Measurements from ENCODE around the gene IP6K2. TPM values are rescaled to one million over a fixed set of nuclear protein-coding genes. Genes with fewer than 3 reads are reported as not detected.

Gene IP6K2
- total and polyA plus RNA-seq, 2 of the 8 experiments (the other 6 are each of a cell fraction or from before 2014, with no cell fraction given), result 95.8 to 144 TPM

DNA sequence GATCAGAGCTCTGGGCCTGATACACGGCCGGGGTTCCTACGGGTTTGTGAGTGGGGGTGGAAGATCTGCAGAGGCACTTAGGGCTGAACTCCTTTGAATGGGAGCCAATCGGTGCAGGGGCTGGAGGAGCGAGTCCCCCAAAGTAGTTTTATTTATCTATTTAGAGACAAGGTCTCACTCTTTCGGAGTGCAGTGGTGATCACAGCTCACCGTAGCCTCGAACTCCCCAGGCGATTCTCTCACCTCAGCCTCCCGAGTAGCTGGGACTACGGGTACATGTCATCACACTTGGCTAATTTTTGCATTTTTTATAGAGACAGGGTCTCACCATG, 52.7 kb downstream of the IP6K2 start:
- no peak overlapping the region for H3K23ac ChIP-seq (ENCODE audit: insufficient read length)
- peaks cover 5 to 17% of the 10 kb centered on the region in 2 experiments for H4K20me1 ChIP-seq (replicated peaks in 1 of 2; ENCODE audit: control insufficient read depth in 1 of 2, insufficient read depth in 2 of 2, low read length in 2 of 2)
- H3K79me1 ChIP-seq (ENCODE audit: low read depth, low read length), result peaks cover 2% of the 10 kb centered on the region; the same call in 1 of the 2 replicates
- no peak overlapping the region for H2AFZ ChIP-seq (ENCODE audit: low read length)
- peaks cover 12% of the 10 kb centered on the region; the same call in 1 of the 2 replicates for H3K23me2 ChIP-seq (ENCODE audit: low read depth, low read length)
- H4K5ac ChIP-seq (ENCODE audit: insufficient read length, low read depth, low read length), result no peak overlapping the region
- H3K9ac ChIP-seq (replicated peaks in 1 of 4; ENCODE audit: extremely low read depth in 1 of 4, low read depth in 3 of 4, low read length in 3 of 4), result no peak overlapping the region
- no peak overlapping the region for H4K8ac ChIP-seq (ENCODE audit: extremely low read depth, insufficient read depth, low read length)
- no peaks in the 10 kb centered on the region for H3K9me3 ChIP-seq (ENCODE audit: insufficient read depth in 2 of 2, low read depth in 1 of 2, low read length in 1 of 2)
- FAIRE-seq, result no peak
- H2AK5ac ChIP-seq (ENCODE audit: low read depth, low read length), result no peak overlapping the region
- H2BK5ac ChIP-seq (ENCODE audit: low read depth, low read length), result no peak overlapping the region
- H2BK15ac ChIP-seq (ENCODE audit: low read length), result no peak overlapping the region
- peak overlapping the region; percentile 49 to 77 for H3K4me2 ChIP-seq (ENCODE audit: insufficient read depth in 1 of 2, low read depth in 2 of 2, low read length in 2 of 2)
- peak overlapping the region in 2 of 4 experiments; percentile 73 to 84; a peak in 2 of 8 replicates for H3K4me3 ChIP-seq (ENCODE audit: extremely low read depth in 1 of 4, insufficient read depth in 2 of 4, low read depth in 3 of 4, low read length in 4 of 4)
- no peaks in the 10 kb centered on the region for H3K79me2 ChIP-seq (ENCODE audit: control insufficient read depth in 1 of 2, insufficient read depth in 2 of 2, low read length in 2 of 2)
- no peak overlapping the region for H3K14ac ChIP-seq (ENCODE audit: insufficient read length)
- ChIA-PET CTCF (ENCODE audit: partially characterized antibody) (interaction anchor here (0.6 to 5.2 kb wide), 14 partner anchors 10 to 351 kb away, joined by 3 to 27 read pairs (median 4); partner anchors contain the start of genes NCKIPSD, PRKAR2A and SLC26A6), POLR2A (ENCODE audit: partially characterized antibody) (interaction anchor here (0.5 to 11.1 kb wide), 25 partner anchors 12 to 1479 kb away, joined by 3 to 175 read pairs (median 8); partner anchors contain the start of genes CCDC51, NCKIPSD, NDUFAF3 and PFKFB4)
- H3K36me3 ChIP-seq (ENCODE audit: control insufficient read depth in 2 of 4, insufficient read depth in 4 of 4, low read length in 3 of 4), result peaks cover 0 to 13% (median 1%) of the 10 kb centered on the region in 4 experiments; a peak in 4 of 8 replicates
- H4K91ac ChIP-seq (replicated peaks; ENCODE audit: insufficient read length, low read length), result no peak overlapping the region
- H3K56ac ChIP-seq (replicated peaks; ENCODE audit: insufficient read length, low read depth, low read length), result no peak overlapping the region
- no peak overlapping the region; the same call in 1 of the 2 replicates for H3K18ac ChIP-seq (ENCODE audit: extremely low read depth, low read length)
- H2BK20ac ChIP-seq (ENCODE audit: low read length), result no peak overlapping the region
- H3K27ac ChIP-seq (ENCODE audit: low read depth, low read length), result no peak overlapping the region; the same call in 1 of the 2 replicates
- 70% methylated on average over 11 of the region's 11 CpGs; no CpG with 5 or more reads in 1 of the 2 experiments for WGBS, 2 experiments (ENCODE audit: extremely low coverage in 1 of 2, insufficient coverage in 1 of 2, insufficient read length in 1 of 2, insufficient replicate concordance in 2 of 2, low coverage in 1 of 2, low lambda C conversion rate in 2 of 2, missing lambda C conversion rate in 1 of 2)
- peak overlapping the region; percentile 75; the same call in 1 of the 2 replicates for H2BK12ac ChIP-seq (ENCODE audit: low read depth, low read length)
- no peak overlapping the region for H3K4ac ChIP-seq (replicated peaks; ENCODE audit: insufficient read length, low read depth, low read length)
- H3K4me1 ChIP-seq (replicated peaks in 1 of 4; ENCODE audit: control insufficient read depth in 3 of 4, insufficient read depth in 4 of 4, low read length in 3 of 4), result peaks cover 0 to 11% (median 7%) of the 10 kb centered on the region in 4 experiments; a peak in 5 of 7 replicates
- no peak for DNase-seq (ENCODE audit: low read depth in 1 of 2, low spot score in 2 of 2)
- 0 out of 7 replicates have a peak, but pooled peaks cover 0 to 4% (median 0%) of the 10 kb centered on the region in 4 experiments for H3K27me3 ChIP-seq (replicated peaks in 1 of 4; ENCODE audit: control insufficient read depth in 3 of 4, extremely low read depth in 1 of 4, insufficient read depth in 3 of 4, low read length in 3 of 4)
- no peak overlapping the region for H2BK120ac ChIP-seq (replicated peaks; ENCODE audit: low read depth, low read length)
- TF ChIP-seq TBP (IDR thresholded peaks at IDR 0.05; ENCODE audit: low read depth, low read length) (no peak), JUND (IDR thresholded peaks at IDR 0.05; ENCODE audit: low read length) (no peak), CBX5 (IDR thresholded peaks at IDR 0.05; ENCODE audit: low read depth, low read length) (no peak), RFX5 (IDR thresholded peaks at IDR 0.05; ENCODE audit: borderline replicate concordance, low read depth, low read length) (no peak), RBBP5 (IDR thresholded peaks at IDR 0.05; ENCODE audit: borderline replicate concordance, low read depth, low read length) (no peak), KDM4A (IDR thresholded peaks at IDR 0.05; ENCODE audit: low read depth, low read length, severe bottlenecking) (no peak), EP300 (IDR thresholded peaks at IDR 0.05; ENCODE audit: borderline replicate concordance in 1 of 2, low read depth in 2 of 2, low read length in 2 of 2) (no peak), HDAC6 (IDR thresholded peaks at IDR 0.05; ENCODE audit: low read depth, low read length) (no peak), JUN (IDR thresholded peaks at IDR 0.05; ENCODE audit: low read depth, low read length) (no peak), EZH2 (IDR thresholded peaks at IDR 0.05; ENCODE audit: low read depth, low read length, severe bottlenecking) (no peak), ASH2L (IDR thresholded peaks at IDR 0.05; ENCODE audit: low read length) (no peak), CREB1 (IDR thresholded peaks at IDR 0.05) (no peak), RNF2 (IDR thresholded peaks at IDR 0.05; ENCODE audit: borderline replicate concordance, low read depth, low read length, missing control alignments, poor library complexity, severe bottlenecking) (no peak)
